ENCODE results near the gene BBOX1.

BBOX1 gene

GRCh38 chr11:27116684-27117083, 76.1 kb downstream of the BBOX1 start:
- peak; percentile 49 for DNase-seq (ENCODE audit: low read depth)
- H3K4me3 ChIP-seq (ENCODE audit: control insufficient read depth, low read depth, low read length): no peak overlapping the region
- no peak for TF ChIP-seq CTCF (IDR thresholded peaks at IDR 0.05; ENCODE audit: control insufficient read depth, insufficient read depth, low read depth, low read length, missing control alignments)

GRCh38 chr11:27118371-27118770, 77.8 kb downstream of the BBOX1 start:
- DNase-seq (ENCODE audit: low read depth): no peak
- TF ChIP-seq CTCF (IDR thresholded peaks at IDR 0.05; ENCODE audit: control insufficient read depth, insufficient read depth, low read depth, low read length, missing control alignments): no peak
- H3K4me3 ChIP-seq (ENCODE audit: control insufficient read depth, low read depth, low read length): no peak overlapping the region

DNA sequence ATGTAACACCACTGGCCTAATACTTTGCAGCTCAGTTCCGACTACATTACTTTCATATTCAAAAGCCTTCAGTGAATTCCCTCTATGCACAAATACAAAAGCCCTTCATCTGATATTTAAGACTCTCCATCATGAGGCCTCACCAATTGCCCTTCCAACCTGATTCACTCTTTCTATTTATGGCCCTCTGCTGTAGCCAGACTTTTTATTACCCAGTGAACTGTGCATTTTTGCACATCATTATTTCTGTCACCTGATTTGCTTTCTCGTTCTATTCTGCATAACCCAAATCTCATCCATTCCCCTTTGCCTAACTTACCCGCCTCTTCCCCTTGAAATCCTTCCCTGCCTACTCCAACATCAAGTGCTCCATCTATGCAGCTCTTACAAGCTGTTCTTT, 78.3 kb downstream of the BBOX1 start:
- no peak for TF ChIP-seq CTCF (IDR thresholded peaks at IDR 0.05; ENCODE audit: control insufficient read depth, insufficient read depth, low read depth, low read length, missing control alignments)
- DNase-seq (ENCODE audit: low read depth): no peak
- H3K4me3 ChIP-seq (ENCODE audit: control insufficient read depth, low read depth, low read length): no peak overlapping the region

DNA sequence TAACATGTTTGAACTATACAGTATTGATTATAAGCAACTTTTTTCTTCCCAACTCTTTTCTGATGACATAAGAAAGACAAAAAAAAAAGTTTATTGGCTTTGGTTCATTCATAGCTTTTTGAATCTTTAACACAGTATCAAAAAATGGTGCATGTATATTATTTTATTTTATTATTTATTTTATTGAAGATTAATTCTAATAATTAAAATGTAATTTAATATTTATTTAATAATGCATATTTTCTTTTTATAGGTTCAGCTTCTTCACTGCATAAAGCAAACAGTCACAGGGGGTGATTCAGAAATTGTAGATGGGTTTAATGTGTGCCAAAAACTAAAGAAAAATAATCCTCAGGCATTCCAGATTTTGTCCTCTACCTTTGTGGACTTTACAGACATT, 78.8 kb downstream of the BBOX1 start:
- TF ChIP-seq CTCF (IDR thresholded peaks at IDR 0.05; ENCODE audit: control insufficient read depth, insufficient read depth, low read depth, low read length, missing control alignments): no peak
- H3K4me3 ChIP-seq (ENCODE audit: control insufficient read depth, low read depth, low read length): no peak overlapping the region
- DNase-seq (ENCODE audit: low read depth): no peak

GRCh38 chr11:27120211-27120610, 79.6 kb downstream of the BBOX1 start:
- DNase-seq (ENCODE audit: low read depth): peak; percentile 37
- no peak overlapping the region for H3K4me3 ChIP-seq (ENCODE audit: control insufficient read depth, low read depth, low read length)
- TF ChIP-seq CTCF (IDR thresholded peaks at IDR 0.05; ENCODE audit: control insufficient read depth, insufficient read depth, low read depth, low read length, missing control alignments): no peak

- no peak for TF ChIP-seq CTCF (IDR thresholded peaks at IDR 0.05; ENCODE audit: control insufficient read depth, insufficient read depth, low read depth, low read length, missing control alignments)
- no peak overlapping the region for H3K4me3 ChIP-seq (ENCODE audit: control insufficient read depth, low read depth, low read length)
- DNase-seq (ENCODE audit: low read depth): no peak
Measured at GRCh38 chr11:27122001-27122400, 81.4 kb downstream of the BBOX1 start.
